Hair follicular keratinocyte (primary cell): ENCODE data around the gene NPHS1. TPM values are rescaled to one million over a fixed set of nuclear protein-coding genes. Genes with fewer than 3 reads are reported as not detected.

Source experiments
- total RNA-seq: library from RNA; depleted of rRNA; stranded (reverse); fragments of >200 nt; gene quantifications from 2 replicates; pipeline ENCODE4 v1.2.3, GENCODE V29; 2015

NPHS1 gene, protein sequence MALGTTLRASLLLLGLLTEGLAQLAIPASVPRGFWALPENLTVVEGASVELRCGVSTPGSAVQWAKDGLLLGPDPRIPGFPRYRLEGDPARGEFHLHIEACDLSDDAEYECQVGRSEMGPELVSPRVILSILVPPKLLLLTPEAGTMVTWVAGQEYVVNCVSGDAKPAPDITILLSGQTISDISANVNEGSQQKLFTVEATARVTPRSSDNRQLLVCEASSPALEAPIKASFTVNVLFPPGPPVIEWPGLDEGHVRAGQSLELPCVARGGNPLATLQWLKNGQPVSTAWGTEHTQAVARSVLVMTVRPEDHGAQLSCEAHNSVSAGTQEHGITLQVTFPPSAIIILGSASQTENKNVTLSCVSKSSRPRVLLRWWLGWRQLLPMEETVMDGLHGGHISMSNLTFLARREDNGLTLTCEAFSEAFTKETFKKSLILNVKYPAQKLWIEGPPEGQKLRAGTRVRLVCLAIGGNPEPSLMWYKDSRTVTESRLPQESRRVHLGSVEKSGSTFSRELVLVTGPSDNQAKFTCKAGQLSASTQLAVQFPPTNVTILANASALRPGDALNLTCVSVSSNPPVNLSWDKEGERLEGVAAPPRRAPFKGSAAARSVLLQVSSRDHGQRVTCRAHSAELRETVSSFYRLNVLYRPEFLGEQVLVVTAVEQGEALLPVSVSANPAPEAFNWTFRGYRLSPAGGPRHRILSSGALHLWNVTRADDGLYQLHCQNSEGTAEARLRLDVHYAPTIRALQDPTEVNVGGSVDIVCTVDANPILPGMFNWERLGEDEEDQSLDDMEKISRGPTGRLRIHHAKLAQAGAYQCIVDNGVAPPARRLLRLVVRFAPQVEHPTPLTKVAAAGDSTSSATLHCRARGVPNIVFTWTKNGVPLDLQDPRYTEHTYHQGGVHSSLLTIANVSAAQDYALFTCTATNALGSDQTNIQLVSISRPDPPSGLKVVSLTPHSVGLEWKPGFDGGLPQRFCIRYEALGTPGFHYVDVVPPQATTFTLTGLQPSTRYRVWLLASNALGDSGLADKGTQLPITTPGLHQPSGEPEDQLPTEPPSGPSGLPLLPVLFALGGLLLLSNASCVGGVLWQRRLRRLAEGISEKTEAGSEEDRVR (N-terminal part only)
- not detected in 2 replicates for total RNA-seq

GRCh38 chr19:35852029-35852780, at the start of gene NPHS1:
Gene NPHS1 (minus strand): TSS chr19:35852504. CDS start chr19:35851837, 667 bp downstream.

GRCh38 chr19:35868172-35868822, 16.0 kb upstream of the NPHS1 start, which contains the start of gene APLP1:
Gene APLP1 (plus strand): TSS chr19:35868574. CDS start chr19:35868637, 63 bp downstream.

GRCh38 chr19:35856546-35857149, 4.3 kb upstream of the NPHS1 start, which contains the start of gene KIRREL2:
Gene KIRREL2 (plus strand): TSS chr19:35856911. CDS start chr19:35857120, 209 bp downstream.

GRCh38 chr19:35812220-35813042, 39.9 kb downstream of the NPHS1 start, which contains the start of gene PRODH2:
Gene PRODH2 (minus strand): TSS chr19:35812845. CDS start chr19:35812805, 40 bp downstream.

Other genes with a start within 250 kb of the NPHS1 start
- 11.0 and 13.1 TPM in 2 replicates for gene HAUS5, start 239.8 kb downstream of the NPHS1 start, total RNA-seq
- gene RBM42, start 223.5 kb downstream of the NPHS1 start, total RNA-seq, result 75.7 and 96.4 TPM in 2 replicates
- gene ETV2, start 210.8 kb downstream of the NPHS1 start, total RNA-seq, result 0.23 and 3.9 TPM in 2 replicates
- 481 and 564 TPM in 2 replicates for gene COX6B1, start 204.2 kb downstream of the NPHS1 start, total RNA-seq
- not detected in 2 replicates for gene UPK1A, start 186.0 kb downstream of the NPHS1 start, total RNA-seq
- not detected in 2 replicates for gene ZBTB32, start 147.9 kb downstream of the NPHS1 start, total RNA-seq
- gene KMT2B, start 134.5 kb downstream of the NPHS1 start, total RNA-seq, result 6.4 and 13.0 TPM in 2 replicates
- 2.3 and 11.4 TPM in 2 replicates for gene IGFLR1, start 110.1 kb downstream of the NPHS1 start, total RNA-seq
- 10.5 and 12.1 TPM in 2 replicates for gene U2AF1L4, start 107.1 kb downstream of the NPHS1 start, total RNA-seq
- 28.4 and 34.8 TPM in 2 replicates for gene PSENEN, start 106.9 kb downstream of the NPHS1 start, total RNA-seq
- 7.6 and 49.7 TPM in 2 replicates for gene LIN37, start 103.9 kb downstream of the NPHS1 start, total RNA-seq
- 0.15 TPM in 1 of 2 replicates, not detected in the other for gene HSPB6, start 95.5 kb downstream of the NPHS1 start, total RNA-seq
- 8.4 and 11.7 TPM in 2 replicates for gene PROSER3, start 94.3 kb downstream of the NPHS1 start, total RNA-seq
- 0.94 and 3.1 TPM in 2 replicates for gene ARHGAP33, start 76.9 kb downstream of the NPHS1 start, total RNA-seq
- gene PRODH2, start 39.7 kb downstream of the NPHS1 start, total RNA-seq, result not detected in 2 replicates
- 0.08 and 0.23 TPM in 2 replicates for gene KIRREL2, start 4.4 kb upstream of the NPHS1 start, total RNA-seq
- gene APLP1, start 16.1 kb upstream of the NPHS1 start, total RNA-seq, result 0.42 and 2.0 TPM in 2 replicates
- gene NFKBID, start 48.0 kb upstream of the NPHS1 start, total RNA-seq, result 2.3 and 4.2 TPM in 2 replicates
- gene HCST, start 50.0 kb upstream of the NPHS1 start, total RNA-seq, result not detected in 2 replicates
- gene TYROBP, start 55.8 kb upstream of the NPHS1 start, total RNA-seq, result not detected in 2 replicates
- 9.1 and 12.7 TPM in 2 replicates for gene LRFN3, start 83.9 kb upstream of the NPHS1 start, total RNA-seq
- 27.0 and 50.8 TPM in 2 replicates for gene SDHAF1, start 142.7 kb upstream of the NPHS1 start, total RNA-seq
- 0.23 and 1.4 TPM in 2 replicates for gene SYNE4, start 156.3 kb upstream of the NPHS1 start, total RNA-seq
- 37.2 and 49.3 TPM in 2 replicates for gene ALKBH6, start 161.7 kb upstream of the NPHS1 start, total RNA-seq
- gene CLIP3, start 180.4 kb upstream of the NPHS1 start, total RNA-seq, result 0.49 and 1.0 TPM in 2 replicates
- gene THAP8, start 201.8 kb upstream of the NPHS1 start, total RNA-seq, result 2.6 and 8.1 TPM in 2 replicates
- gene WDR62, start 202.4 kb upstream of the NPHS1 start, total RNA-seq, result 2.7 and 9.9 TPM in 2 replicates